Stimulated activated effector memory CD8-positive, alpha-beta T cell treated with anti-CD3 and anti-CD28 coated beads, Interleukin-12 subunit alpha, Interleukin-12 subunit beta, amount 100 ng/mL, for 72 hours (primary cell): Measurements from ENCODE around the gene CPSF4.
"Not testable (repeated sequence)": the region's sequence is repeated elsewhere in the genome, so short reads cannot be mapped to it uniquely, and the experiment has no call there.

Source experiments
- ATAC-seq: fragments of 150-1000 bp; cut with Tn5 transposase; 2 replicates; pipeline ENCODE4 v1.10.0; 2021
- DNase-seq, 2 donors: peaks; one replicate each; pipeline ENCODE4 v3.0.0; 2021 to 2022; ENCODE audit warnings: low spot score in 2 of 2
- H3K27ac Mint-ChIP-seq: one replicate; pipeline ENCODE4 v1.8.0; 2022; ENCODE audit warnings: mild to moderate bottlenecking, mixed read lengths
- H3K36me3 Mint-ChIP-seq: one replicate; pipeline ENCODE4 v1.8.0; 2022; ENCODE audit warnings: mild to moderate bottlenecking, mixed read lengths
- H3K4me1 Mint-ChIP-seq: one replicate; pipeline ENCODE4 v1.8.0; 2022; ENCODE audit warnings: mixed read lengths
- H3K4me3 Mint-ChIP-seq: one replicate; pipeline ENCODE4 v1.8.0; 2022; ENCODE audit warnings: mild to moderate bottlenecking, mixed read lengths
- H3K9me3 Mint-ChIP-seq: one replicate; pipeline ENCODE4 v1.8.0; 2022; ENCODE audit warnings: mixed read lengths

The CPSF4 gene

DNA sequence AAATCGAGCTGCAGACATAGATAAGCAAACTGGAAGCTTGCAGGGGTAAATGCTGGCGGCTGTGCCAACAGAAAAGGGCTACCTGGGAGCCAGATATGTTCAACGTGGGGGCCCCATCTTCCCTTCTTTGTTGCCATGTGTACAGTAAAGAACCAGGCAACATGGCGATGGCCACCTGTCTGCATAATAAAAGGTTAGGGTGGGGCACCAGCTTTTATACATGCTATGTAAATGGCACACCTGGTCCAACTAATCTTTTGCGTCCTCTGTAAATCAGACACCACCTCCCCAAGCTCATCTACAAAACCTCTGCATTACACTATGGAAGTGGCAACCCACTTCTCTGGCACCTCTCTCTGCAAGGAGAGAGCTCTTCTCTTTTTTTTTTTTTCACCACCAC is 16.1 kb upstream of the CPSF4 start:
- DNase-seq: no peak
- Mint-ChIP-seq H3K27ac (peak overlapping the region; percentile 88), H3K4me3 (no peak overlapping the region), H3K4me1 (no peaks in the 10 kb centered on the region), H3K36me3 (peaks cover 78% of the 10 kb centered on the region), H3K9me3 (no peaks in the 10 kb centered on the region)
- ATAC-seq: no peak

DNA sequence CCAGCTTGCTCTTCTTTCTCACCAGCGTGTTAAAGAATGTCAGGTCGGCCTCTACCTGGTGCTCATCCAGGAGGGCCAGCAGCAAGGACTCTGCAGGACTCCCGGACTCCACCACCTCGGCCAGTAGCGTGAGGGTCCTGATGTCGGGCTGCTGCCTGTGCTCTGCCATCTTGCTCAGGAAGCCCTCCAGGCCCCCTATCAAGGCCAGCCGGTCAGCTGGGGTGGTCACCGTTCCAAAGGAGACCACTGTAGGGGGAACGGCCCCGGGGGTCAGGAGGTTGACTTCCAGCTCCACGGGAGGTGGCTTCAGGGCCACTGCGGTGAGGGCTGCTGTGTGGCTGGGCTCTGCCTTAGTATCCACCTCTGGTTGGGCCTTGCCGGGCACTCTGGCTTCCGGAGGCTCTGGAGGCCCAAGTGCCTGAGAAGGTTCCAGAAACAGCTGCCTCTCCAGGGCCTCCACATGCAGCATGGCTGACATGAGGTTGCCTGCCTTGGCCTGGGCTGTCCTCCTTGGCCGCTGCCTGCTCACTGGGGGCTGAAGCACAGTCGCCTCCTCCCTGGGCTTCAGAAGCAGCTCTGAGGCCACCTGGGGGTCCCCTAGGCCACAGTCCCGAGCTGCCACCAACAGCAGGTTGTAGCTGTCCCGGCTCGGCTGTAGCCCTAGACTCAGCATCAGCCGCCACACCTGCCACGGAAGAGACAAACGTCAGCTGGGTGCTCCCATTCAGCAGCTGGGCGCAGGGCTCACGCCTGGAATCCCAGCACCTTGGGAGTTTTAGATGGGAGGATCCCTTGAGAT is 13.6 kb upstream of the CPSF4 start:
- no peaks in the 10 kb centered on the region for H3K9me3 Mint-ChIP-seq

GRCh38 chr7:99428972-99429566 is 9.7 kb upstream of the CPSF4 start:
- Mint-ChIP-seq H3K27ac (peak overlapping the region; percentile 26), H3K36me3 (peaks cover 80% of the 10 kb centered on the region), H3K9me3 (no peaks in the 10 kb centered on the region), H3K4me3 (no peak overlapping the region), H3K4me1 (no peaks in the 10 kb centered on the region)
- ATAC-seq (no peak), DNase-seq (no peak)

More for the DNA sequence above, 13.6 kb upstream of the CPSF4 start:
- Mint-ChIP-seq H3K4me3 (no peak overlapping the region), H3K4me1 (no peaks in the 10 kb centered on the region), H3K36me3 (peaks cover 77% of the 10 kb centered on the region), H3K27ac (no peak overlapping the region)
- DNase-seq (no peak), ATAC-seq (no peak)

- Mint-ChIP-seq H3K4me1 (no peaks in the 10 kb centered on the region), H3K9me3 (no peaks in the 10 kb centered on the region), H3K4me3 (no peak overlapping the region), H3K36me3 (peaks cover 80% of the 10 kb centered on the region), H3K27ac (peak overlapping the region; percentile 26)
- ATAC-seq (peak; percentile 11), DNase-seq (no peak)
Observed at GRCh38 chr7:99429756-99430155, 9.0 kb upstream of the CPSF4 start.

DNA sequence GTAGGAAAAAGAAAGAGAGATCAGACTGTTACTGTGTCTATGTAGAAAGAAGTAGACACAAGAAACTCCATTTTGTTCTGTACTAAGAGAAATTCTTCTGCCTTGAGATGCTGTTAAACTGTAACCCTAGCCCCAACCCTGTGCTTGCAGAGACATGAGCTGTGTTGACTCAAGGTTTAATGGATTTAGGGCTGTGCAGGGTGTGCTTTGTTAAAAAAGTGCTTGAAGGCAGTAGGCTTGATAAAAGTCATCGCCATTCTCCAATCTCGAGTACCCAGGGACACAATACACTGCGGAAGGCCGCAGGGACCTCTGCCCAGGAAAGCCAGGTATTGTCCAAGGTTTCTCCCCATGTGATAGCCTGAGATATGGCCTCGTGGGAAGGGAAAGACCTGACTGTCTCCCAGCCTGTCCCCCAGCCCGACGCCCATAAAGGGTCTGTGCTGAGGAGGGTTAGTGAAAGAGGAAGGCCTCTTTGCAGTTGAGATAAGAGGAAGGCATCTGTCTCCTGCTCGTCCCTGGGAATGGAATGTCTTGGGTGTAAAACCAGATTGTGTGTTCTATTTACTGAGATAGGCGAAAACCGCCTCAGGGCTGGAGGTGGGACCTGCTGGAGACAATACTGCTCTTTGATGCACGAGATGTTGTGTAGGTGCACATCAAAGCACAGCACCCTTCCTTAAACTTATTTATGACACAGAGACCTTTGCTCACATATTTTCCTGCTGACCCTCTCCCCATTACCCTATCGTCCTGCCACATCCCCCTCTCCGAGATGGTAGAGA is 6.8 kb upstream of the CPSF4 start:
- not testable (repeated sequence) for H3K4me1 Mint-ChIP-seq, ATAC-seq, H3K27ac Mint-ChIP-seq, DNase-seq, H3K9me3 Mint-ChIP-seq, H3K4me3 Mint-ChIP-seq
- peaks cover 76% of the 10 kb centered on the region for H3K36me3 Mint-ChIP-seq

DNA sequence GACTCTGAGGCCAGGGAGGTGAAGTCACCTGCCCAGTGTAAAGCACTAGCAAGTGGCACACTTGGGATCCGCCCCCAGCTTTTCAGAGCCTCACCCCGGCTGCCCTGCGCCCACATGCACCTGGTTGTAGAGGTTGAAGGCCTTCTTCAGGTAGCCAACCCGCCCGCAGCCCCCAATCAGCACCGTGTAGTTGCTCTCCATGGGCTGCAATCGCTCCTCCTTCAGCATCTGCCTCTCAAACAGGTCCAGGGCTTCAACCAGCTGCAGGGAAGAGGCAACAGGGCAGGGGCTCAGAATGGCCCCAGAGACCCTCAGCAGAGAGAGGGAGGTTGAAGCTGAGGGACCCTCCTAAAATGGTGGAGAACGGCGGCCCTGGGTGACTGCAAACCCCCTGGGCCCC is 5.6 kb upstream of the CPSF4 start:
- Mint-ChIP-seq H3K4me3 (no peak overlapping the region), H3K36me3 (peaks cover 69% of the 10 kb centered on the region), H3K27ac (peak overlapping the region; percentile 20), H3K9me3 (no peaks in the 10 kb centered on the region), H3K4me1 (no peaks in the 10 kb centered on the region)
- DNase-seq (no peak), ATAC-seq (no peak)

- H3K9me3 Mint-ChIP-seq: no peaks in the 10 kb centered on the region
- ATAC-seq (peak; percentile 31), DNase-seq (no peak)
- H3K27ac Mint-ChIP-seq: peak overlapping the region; percentile 98
- peaks cover 62% of the 10 kb centered on the region for H3K36me3 Mint-ChIP-seq
- peaks cover 34% of the 10 kb centered on the region for H3K4me1 Mint-ChIP-seq
- H3K4me3 Mint-ChIP-seq: peak overlapping the region; percentile 99
Observed at GRCh38 chr7:99437946-99438572, 684 bp upstream of the CPSF4 start.

DNA sequence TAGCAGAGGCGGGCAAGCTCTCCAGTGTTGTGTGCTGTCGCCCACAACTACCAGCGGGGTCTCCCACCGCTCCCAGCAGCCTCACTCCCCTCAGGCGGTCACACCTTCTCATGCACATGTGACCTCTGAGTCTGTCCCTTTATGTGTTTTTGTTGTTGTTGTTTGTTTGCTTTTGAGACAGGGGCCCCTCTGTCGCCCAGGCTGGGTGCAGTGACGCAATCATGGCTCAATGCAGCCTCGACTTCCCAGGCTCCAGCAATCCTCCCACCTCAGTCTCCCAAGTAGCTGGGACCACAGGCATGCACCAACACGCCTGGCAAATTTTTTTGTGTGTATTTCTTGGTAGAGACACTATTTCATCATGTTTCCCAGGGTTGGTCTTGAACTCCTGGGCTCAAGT is 1.5 kb downstream of the CPSF4 start:
- H3K27ac Mint-ChIP-seq: peak overlapping the region; percentile 98
- ATAC-seq (no peak), DNase-seq (no peak)
- peaks cover 62% of the 10 kb centered on the region for H3K36me3 Mint-ChIP-seq
- H3K4me1 Mint-ChIP-seq: peaks cover 38% of the 10 kb centered on the region
- no peaks in the 10 kb centered on the region for H3K9me3 Mint-ChIP-seq
- peak overlapping the region; percentile 99 for H3K4me3 Mint-ChIP-seq

GRCh38 chr7:99446096-99446495 is 7.4 kb downstream of the CPSF4 start:
- H3K4me3 Mint-ChIP-seq: no peak overlapping the region
- peaks cover 100% of the 10 kb centered on the region for H3K36me3 Mint-ChIP-seq

DNA sequence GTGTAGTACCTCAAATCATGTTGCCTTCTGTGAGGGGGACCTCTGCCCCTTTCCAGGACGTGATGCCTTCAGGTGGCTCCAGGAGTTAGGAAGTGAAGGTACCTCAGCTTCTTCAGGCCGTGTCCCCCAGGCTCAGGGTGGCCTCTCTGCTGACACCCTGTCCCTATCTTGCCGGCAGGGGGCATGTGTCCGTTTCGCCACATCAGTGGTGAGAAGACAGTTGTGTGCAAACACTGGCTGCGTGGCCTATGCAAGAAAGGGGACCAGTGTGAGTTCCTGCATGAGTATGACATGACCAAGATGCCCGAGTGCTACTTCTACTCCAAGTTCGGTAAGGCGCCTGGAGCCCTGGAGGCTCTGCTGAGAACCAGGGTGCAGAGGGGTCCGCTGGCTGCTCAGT is 9.2 kb downstream of the CPSF4 start:
- ATAC-seq: no peak
- Mint-ChIP-seq H3K4me1 (peaks cover 11% of the 10 kb centered on the region), H3K36me3 (peaks cover 94% of the 10 kb centered on the region), H3K27ac (no peak overlapping the region), H3K4me3 (no peak overlapping the region), H3K9me3 (no peaks in the 10 kb centered on the region)
- DNase-seq: no peak

More at GRCh38 chr7:99446096-99446495, 7.4 kb downstream of the CPSF4 start:
- no peak for ATAC-seq
- H3K27ac Mint-ChIP-seq: no peak overlapping the region
- no peaks in the 10 kb centered on the region for H3K9me3 Mint-ChIP-seq
- H3K4me1 Mint-ChIP-seq: peaks cover 20% of the 10 kb centered on the region
- no peak for DNase-seq

DNA sequence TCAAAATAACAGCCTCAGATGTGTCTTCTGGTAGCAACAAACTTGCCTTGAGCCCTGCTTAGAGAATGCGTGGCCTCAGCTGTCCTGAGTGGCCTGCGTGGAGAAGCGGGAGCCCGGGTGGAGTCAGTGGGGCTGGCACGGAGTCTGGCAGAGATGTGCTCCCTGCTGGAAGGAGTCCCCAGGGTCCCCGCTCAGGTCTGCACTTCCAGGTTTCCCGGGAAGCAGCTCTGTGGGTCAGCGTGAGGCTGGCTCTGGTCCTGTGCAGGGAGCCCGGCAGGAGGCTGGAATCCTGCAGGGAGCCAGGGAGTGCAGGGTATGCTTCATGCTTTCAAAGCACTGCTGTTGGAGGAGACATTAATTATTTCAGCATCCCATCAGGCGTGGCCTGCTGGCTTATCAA is 10.1 kb downstream of the CPSF4 start:
- no peak for DNase-seq

GRCh38 chr7:99449326-99449725 is 10.6 kb downstream of the CPSF4 start:
- H3K4me1 Mint-ChIP-seq: peaks cover 5% of the 10 kb centered on the region
- ATAC-seq (no peak), DNase-seq (no peak)
- H3K9me3 Mint-ChIP-seq: no peaks in the 10 kb centered on the region
- H3K27ac Mint-ChIP-seq: peak overlapping the region; percentile 84
- no peak overlapping the region for H3K4me3 Mint-ChIP-seq
- peaks cover 94% of the 10 kb centered on the region for H3K36me3 Mint-ChIP-seq

More for the DNA sequence above, 10.1 kb downstream of the CPSF4 start:
- H3K4me1 Mint-ChIP-seq: peaks cover 5% of the 10 kb centered on the region
- no peak for ATAC-seq
- no peaks in the 10 kb centered on the region for H3K9me3 Mint-ChIP-seq
- no peak overlapping the region for H3K27ac Mint-ChIP-seq
- peaks cover 94% of the 10 kb centered on the region for H3K36me3 Mint-ChIP-seq
- no peak overlapping the region for H3K4me3 Mint-ChIP-seq

GRCh38 chr7:99451936-99452335 is 13.2 kb downstream of the CPSF4 start:
- H3K4me3 Mint-ChIP-seq: no peak overlapping the region
- peaks cover 15% of the 10 kb centered on the region for H3K4me1 Mint-ChIP-seq
- DNase-seq: no peak
- peaks cover 94% of the 10 kb centered on the region for H3K36me3 Mint-ChIP-seq
- ATAC-seq: no peak
- H3K9me3 Mint-ChIP-seq: no peaks in the 10 kb centered on the region
- no peak overlapping the region for H3K27ac Mint-ChIP-seq

DNA sequence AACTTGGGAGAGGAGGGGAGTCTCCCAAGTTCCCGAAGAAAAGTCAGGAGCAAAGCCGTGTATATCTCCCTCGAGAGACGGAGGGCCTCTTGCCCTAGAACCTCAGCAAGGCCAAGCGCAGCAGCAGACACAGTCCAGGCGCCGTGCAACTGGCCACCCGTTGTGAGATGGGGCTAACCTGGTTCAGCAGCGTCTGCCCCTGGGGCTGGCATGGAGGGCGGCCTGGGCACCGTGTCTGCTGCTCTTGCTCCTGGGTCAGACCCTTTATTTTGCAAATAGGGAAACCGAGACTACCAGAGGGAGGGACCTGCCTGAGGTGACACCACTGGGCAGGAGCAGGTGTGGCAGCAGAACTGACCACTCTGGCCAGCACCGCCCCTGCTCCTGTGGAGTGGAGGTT is 13.8 kb downstream of the CPSF4 start:
- no peak overlapping the region for H3K4me3 Mint-ChIP-seq
- H3K36me3 Mint-ChIP-seq: peaks cover 94% of the 10 kb centered on the region
- ATAC-seq: no peak
- peaks cover 19% of the 10 kb centered on the region for H3K4me1 Mint-ChIP-seq
- no peak overlapping the region for H3K27ac Mint-ChIP-seq
- H3K9me3 Mint-ChIP-seq: no peaks in the 10 kb centered on the region
- DNase-seq: no peak

GRCh38 chr7:99453105-99453504 is 14.4 kb downstream of the CPSF4 start:
- DNase-seq: no peak
- Mint-ChIP-seq H3K4me1 (peaks cover 19% of the 10 kb centered on the region), H3K4me3 (no peak overlapping the region), H3K27ac (no peak overlapping the region), H3K36me3 (peaks cover 94% of the 10 kb centered on the region), H3K9me3 (no peaks in the 10 kb centered on the region)
- no peak for ATAC-seq
